Rectal smooth muscle tissue (tissue), 1 donor: ENCODE measurements around the gene IPO9.

Experiments used
- H3K27ac ChIP-seq: one replicate; pipeline ENCODE4 v1.7.0; 2013; ENCODE audit warnings: low read depth, low read length, inconsistent platforms
- H3K27me3 ChIP-seq: one replicate; pipeline ENCODE4 v1.7.0; 2013; ENCODE audit warnings: low read length; ENCODE audit not compliant: control insufficient read depth, insufficient read depth
- H3K36me3 ChIP-seq: one replicate; pipeline ENCODE4 v1.7.0; 2013; ENCODE audit warnings: low read length; ENCODE audit not compliant: control insufficient read depth, insufficient read depth
- H3K4me1 ChIP-seq: one replicate; pipeline ENCODE4 v1.7.0; 2013; ENCODE audit warnings: low read length; ENCODE audit not compliant: control insufficient read depth, insufficient read depth
- H3K4me3 ChIP-seq: one replicate; pipeline ENCODE4 v1.7.0; 2013; ENCODE audit warnings: low read length
- H3K9ac ChIP-seq: one replicate; pipeline ENCODE4 v1.7.0; 2013; ENCODE audit warnings: low read length

IPO9 gene

DNA sequence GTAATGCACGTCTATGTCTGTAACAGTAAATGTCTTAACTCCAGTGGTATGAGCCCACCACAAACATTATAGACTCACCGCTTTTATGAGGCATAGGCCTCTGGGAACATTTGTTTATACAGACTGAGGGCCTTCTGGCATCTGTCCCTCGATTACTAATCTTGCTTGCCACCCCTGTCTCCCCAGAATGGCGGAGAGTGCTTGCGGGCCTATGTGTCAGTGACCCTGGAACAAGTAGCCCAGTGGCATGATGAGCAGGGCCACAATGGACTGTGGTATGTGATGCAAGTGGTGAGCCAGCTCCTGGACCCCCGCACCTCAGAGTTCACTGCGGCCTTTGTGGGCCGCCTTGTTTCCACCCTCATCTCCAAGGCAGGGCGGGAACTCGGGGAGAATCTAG is 41.4 kb downstream of the IPO9 start:
- Histone ChIP-seq H3K36me3 (peaks cover 38% of the 10 kb centered on the region), H3K27ac (no peak overlapping the region), H3K4me1 (no peaks in the 10 kb centered on the region), H3K4me3 (no peak overlapping the region), H3K27me3 (no peaks in the 10 kb centered on the region), H3K9ac (no peak overlapping the region)

DNA sequence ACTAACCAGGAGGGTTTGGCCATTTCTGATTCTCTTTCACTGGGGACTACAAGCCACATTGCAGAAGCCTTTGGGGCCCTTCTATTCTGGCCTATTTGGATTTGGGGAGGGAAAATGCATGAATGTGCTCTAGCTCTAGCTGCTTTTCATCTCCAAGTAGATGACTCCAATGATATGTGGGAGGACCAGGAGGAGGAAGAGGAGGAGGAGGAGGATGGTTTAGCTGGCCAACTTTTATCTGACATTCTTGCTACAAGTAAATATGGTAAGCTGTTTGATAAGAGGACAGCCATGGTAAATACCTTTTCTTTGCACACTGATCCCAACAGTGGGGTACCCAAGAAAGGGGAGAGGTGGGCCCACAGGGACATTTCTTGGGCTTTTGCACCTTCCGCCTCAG is 45.7 kb downstream of the IPO9 start:
- Histone ChIP-seq H3K27me3 (no peaks in the 10 kb centered on the region), H3K4me3 (no peak overlapping the region), H3K9ac (no peak overlapping the region), H3K4me1 (peaks cover 4% of the 10 kb centered on the region), H3K36me3 (peaks cover 25% of the 10 kb centered on the region), H3K27ac (no peak overlapping the region)

DNA sequence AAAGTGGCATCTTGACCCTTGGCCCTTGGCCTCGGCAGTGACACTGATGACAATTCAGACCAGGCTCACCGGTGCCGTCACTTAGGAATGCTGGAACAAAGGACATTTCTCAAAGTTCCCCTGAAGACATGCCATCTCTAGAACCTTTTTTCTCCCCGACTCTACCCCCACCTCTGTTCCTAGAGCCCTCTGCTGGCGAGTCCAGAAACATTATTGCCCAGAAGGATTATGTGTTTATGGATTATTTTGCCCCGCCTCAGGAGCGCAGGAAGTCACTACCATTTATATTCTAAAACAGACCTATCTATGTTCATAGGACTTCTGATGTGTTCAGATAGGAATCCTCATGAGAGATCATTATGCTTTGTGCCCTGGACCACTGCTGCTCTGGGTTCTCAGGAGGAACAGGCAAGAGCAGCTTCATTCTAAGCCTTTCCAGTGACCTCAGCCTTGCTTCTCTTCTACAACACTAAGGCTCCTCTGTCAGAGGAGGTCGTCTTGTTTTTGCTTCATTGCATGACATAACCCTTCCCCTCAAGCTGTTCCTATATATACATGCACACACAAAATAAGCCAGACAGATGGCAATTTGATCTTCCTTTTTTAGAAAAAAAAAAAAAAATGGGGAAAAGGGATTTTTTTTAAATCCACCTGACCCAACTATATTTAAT is 47.3 kb downstream of the IPO9 start:
- H3K4me3 ChIP-seq = no peak overlapping the region
- H3K27me3 ChIP-seq = no peaks in the 10 kb centered on the region
- no peak overlapping the region for H3K27ac ChIP-seq

DNA sequence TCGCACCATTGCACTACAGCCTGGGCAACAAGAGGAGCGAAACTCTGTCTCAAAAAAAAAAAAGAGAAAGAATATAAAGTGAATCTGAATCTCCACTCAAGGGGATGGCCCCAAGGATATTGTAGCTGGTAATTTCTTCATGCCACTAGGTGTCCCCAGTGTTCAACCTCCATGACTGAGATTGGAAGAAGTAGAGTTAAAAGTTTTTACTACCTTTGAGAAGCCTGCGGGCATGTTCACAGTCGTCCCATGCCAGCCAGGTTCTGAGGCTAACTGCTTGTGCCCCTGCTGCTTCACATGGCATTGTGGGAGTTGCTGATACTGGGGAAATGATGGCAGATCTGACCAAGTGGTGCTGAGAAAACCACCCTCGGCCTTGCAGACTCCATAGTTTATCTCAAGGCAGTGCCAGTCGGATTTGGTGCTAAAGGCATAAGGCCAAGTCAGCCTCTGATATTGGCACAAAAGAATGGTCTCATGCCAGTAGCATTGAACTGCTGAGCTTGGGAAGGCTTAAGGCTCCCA is 49.0 kb downstream of the IPO9 start:
- H3K27ac ChIP-seq = no peak overlapping the region
- H3K4me3 ChIP-seq = no peak overlapping the region
- no peak overlapping the region for H3K9ac ChIP-seq
- H3K36me3 ChIP-seq = peaks cover 5% of the 10 kb centered on the region
- no peaks in the 10 kb centered on the region for H3K27me3 ChIP-seq
- H3K4me1 ChIP-seq = peaks cover 4% of the 10 kb centered on the region

More for the DNA sequence above, 47.3 kb downstream of the IPO9 start:
- H3K9ac ChIP-seq = no peak overlapping the region
- H3K36me3 ChIP-seq = peaks cover 16% of the 10 kb centered on the region
- peaks cover 4% of the 10 kb centered on the region for H3K4me1 ChIP-seq

DNA sequence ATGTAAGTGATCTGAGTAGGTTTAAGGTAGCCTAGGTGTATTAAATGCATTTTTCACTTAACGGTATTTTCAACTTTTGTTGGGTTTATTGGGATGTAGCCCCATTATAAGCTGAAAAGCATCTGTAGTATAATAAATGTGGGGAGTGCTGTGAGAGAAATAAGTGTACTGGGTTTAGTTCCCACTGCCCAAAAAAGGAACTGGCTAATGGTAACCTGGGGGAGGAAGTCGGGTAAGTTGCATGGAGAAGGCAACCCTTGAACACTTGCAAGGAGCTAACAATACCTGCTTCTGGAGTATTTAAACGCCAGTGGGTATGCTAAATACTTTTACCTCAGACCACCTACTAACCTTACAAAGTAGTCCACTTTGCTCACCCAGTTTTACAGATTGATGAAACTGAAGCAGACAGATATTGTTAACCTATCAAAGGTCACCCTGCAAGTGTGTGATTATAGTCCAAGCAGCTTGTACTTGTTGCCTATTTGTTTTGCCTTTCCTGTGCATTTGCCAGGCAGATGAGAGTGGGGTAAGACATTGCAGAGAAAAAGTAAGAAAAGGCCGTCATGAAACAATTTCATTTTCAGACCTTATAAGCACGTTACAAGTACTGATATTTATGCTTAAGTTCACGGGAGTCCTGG is 52.1 kb downstream of the IPO9 start:
- H3K4me3 ChIP-seq = no peak overlapping the region
- H3K4me1 ChIP-seq = peaks cover 8% of the 10 kb centered on the region
- H3K9ac ChIP-seq = no peak overlapping the region
- H3K27me3 ChIP-seq = no peaks in the 10 kb centered on the region
- H3K36me3 ChIP-seq = no peaks in the 10 kb centered on the region
- H3K27ac ChIP-seq = no peak overlapping the region

DNA sequence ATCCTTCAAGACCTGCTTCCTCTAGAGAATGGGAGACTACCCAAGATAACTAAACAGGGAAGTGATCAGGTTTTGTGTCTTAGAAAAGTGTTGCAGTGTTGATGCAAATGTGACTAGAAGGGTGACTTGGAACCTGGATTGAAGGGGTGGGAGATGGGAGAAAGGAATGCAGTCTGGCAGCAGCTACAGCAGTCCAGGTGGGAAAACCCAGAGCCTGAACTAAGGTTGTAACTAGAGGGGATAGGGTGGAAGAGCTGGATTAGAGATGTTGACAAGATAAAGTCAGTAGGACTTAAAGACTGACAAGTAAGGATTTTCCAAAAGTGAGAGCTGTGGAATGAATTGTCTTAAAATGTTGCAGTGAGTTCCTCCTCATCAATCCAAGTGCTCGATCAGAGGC is 52.7 kb downstream of the IPO9 start:
- H3K27ac ChIP-seq = no peak overlapping the region
- no peak overlapping the region for H3K9ac ChIP-seq
- peaks cover 8% of the 10 kb centered on the region for H3K4me1 ChIP-seq
- H3K4me3 ChIP-seq = no peak overlapping the region
- H3K27me3 ChIP-seq = no peaks in the 10 kb centered on the region
- no peaks in the 10 kb centered on the region for H3K36me3 ChIP-seq

DNA sequence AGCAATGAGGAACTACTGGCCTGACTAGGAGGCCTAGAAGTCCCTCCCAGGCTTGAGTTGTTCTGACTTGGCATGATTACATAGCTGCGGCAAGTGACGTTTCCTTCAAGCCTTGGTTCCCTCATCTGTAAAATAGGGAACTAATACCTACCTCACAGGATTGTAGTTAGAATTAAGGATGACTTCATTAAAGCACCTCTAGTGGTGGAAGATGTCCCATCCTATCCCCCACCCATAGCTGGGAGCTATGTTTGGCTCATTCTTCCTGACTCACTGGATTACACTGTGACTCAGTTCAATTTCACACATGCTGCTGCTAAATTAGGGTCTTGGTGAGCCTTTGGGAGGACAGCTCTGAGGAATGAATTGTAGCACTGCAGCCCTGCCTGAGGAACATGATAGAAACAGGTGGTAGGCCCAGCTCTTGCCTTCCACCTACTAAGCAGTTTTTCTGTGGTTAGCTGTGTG is 53.7 kb downstream of the IPO9 start:
- Histone ChIP-seq H3K4me1 (peaks cover 8% of the 10 kb centered on the region), H3K4me3 (no peak overlapping the region), H3K9ac (no peak overlapping the region), H3K27ac (no peak overlapping the region), H3K27me3 (no peaks in the 10 kb centered on the region), H3K36me3 (no peaks in the 10 kb centered on the region)

DNA sequence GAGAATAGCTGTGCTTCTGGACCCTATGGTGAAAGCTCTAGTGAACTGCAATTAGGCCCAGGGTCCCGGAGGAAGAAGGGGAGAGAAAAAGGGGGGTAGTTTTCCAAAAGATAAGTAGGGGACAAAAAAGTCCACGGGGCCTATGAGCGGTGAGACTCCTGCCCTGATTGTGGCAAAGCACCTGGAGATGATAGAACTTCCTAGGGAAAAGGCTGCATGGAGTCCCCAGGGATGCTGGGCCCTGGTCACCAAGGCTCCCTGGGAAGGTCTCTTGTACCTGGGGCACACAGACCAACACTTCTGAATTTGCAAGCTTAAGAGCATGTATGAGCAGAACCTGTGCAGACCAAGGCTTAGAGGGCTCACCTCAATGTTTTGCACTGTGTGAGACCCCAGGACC is 54.3 kb downstream of the IPO9 start:
- no peak overlapping the region for H3K4me3 ChIP-seq
- H3K27ac ChIP-seq = no peak overlapping the region
- no peaks in the 10 kb centered on the region for H3K27me3 ChIP-seq
- H3K4me1 ChIP-seq = peaks cover 4% of the 10 kb centered on the region
- H3K9ac ChIP-seq = no peak overlapping the region
- H3K36me3 ChIP-seq = no peaks in the 10 kb centered on the region

DNA sequence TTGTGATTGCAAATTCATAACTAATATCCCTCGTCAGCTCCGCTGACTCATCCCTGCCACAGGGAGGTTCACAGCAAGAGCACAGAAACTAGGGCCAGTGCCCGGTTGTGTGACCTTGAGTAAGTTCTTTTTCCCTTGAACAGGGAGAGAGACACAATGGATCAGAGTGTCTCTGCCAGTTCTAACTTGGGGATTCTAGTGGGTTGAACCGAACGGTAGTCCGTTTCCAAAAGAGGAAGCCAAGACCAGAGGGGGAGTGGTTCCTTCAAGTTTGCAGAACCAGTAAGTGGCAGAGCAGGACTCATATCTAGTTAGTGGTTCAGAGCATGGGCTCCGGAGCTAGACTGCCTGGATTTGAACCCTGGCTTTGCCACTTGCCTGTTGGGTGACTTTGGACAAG is 54.8 kb downstream of the IPO9 start:
- no peak overlapping the region for H3K27ac ChIP-seq
- H3K27me3 ChIP-seq = no peaks in the 10 kb centered on the region
- H3K36me3 ChIP-seq = no peaks in the 10 kb centered on the region
- no peak overlapping the region for H3K9ac ChIP-seq
- H3K4me1 ChIP-seq = peaks cover 4% of the 10 kb centered on the region
- H3K4me3 ChIP-seq = no peak overlapping the region

DNA sequence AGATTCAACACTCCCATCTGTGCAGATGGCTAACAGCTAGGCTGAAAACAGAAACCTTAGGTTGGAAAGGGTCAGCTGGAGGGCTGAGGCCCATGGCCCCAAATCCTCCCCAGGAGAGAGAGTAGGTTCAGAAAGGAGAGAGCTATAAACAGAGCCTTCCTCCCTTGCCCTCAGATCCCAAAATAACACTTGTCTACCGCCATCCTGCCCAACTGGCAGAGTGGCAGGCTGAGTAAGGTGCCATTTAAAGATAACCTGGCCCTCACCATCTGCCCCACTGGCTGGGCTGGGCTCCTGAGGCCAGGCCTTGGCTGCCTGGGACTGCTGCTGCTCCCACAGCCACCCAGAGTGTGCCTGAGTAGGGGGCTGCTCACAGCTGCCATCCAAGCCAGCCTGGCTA is 55.5 kb downstream of the IPO9 start:
- Histone ChIP-seq H3K4me3 (no peak overlapping the region), H3K4me1 (peaks cover 4% of the 10 kb centered on the region), H3K9ac (no peak overlapping the region), H3K27ac (no peak overlapping the region), H3K36me3 (no peaks in the 10 kb centered on the region), H3K27me3 (no peaks in the 10 kb centered on the region)

DNA sequence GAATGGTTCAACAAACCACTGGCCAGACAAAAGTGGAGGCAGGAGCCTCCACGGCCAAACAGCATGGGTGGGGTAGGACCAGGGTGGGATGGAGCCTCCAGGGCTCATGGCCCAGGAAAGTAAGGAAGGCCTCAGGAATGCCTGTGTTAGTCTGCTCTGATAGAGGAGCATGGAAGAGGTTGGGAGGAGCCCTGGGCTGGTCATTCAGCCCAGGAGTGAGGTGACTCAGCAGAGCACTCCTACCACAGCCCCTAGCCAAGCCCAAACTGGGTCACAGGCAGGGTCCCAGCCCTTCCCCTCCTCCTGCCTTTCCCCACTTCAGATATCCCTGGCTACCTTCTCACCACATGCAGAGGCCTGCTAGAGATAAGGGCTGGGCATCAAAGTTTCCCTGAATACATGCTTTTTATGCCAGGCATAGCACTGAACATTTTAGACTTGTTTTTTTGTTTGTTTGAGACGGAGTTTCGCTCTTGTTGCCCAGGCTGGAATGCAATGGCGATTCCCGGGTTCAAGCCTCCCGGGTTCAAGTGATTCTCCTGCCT is 56.6 kb downstream of the IPO9 start:
- Histone ChIP-seq H3K36me3 (no peaks in the 10 kb centered on the region), H3K27ac (no peak overlapping the region), H3K4me3 (no peak overlapping the region), H3K27me3 (no peaks in the 10 kb centered on the region), H3K4me1 (peaks cover 4% of the 10 kb centered on the region), H3K9ac (no peak overlapping the region)

DNA sequence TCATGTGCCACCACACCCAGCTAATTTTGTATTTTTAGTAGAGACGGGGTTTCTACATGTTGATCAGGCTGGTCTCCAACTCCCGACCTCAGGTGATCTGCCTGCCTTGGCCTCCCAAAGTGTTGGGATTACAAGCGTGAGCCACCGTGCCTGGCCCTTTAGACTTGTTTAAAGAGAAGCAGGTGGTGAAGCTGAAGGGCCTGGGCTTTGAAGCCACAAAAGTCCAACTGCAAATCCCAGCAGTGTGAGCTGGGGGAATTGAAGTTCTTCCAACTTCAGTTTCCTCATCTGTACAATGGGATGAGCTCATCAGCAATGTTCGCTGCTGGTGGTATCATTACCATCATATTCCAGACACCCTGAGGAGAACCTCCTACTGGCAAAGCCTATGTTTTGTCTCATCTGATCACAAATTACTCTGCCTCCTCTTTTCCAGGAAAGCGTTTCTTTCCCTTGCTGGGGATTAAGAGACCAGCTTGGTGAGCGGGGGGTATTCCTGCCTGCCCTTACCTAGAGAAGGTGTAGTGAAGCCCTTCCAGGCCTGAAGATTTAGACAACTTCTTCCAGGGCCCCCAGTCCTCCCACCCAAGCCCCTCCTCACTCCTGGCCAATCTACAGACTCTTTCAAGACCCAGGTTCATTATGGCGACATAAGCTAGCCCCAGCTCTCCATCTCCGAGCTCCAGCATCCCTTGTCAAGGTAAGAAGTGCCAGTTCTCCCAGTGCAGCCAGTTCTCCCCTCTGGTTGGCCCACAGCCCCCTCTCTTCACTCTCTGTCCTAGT is 57.3 kb downstream of the IPO9 start:
- Histone ChIP-seq H3K9ac (no peak overlapping the region), H3K4me3 (no peak overlapping the region), H3K27ac (no peak overlapping the region), H3K27me3 (no peaks in the 10 kb centered on the region), H3K4me1 (peaks cover 4% of the 10 kb centered on the region), H3K36me3 (no peaks in the 10 kb centered on the region)
